ENCODE measurements around the gene HDAC2. TPM values are rescaled to one million over a fixed set of nuclear protein-coding genes. Genes with fewer than 3 reads are reported as not detected.
"Not testable (repeated sequence)": the region's sequence is repeated elsewhere in the genome, so short reads cannot be mapped to it uniquely, and the experiment has no call there.

The HDAC2 gene
- 109 TPM for total RNA-seq

DNA sequence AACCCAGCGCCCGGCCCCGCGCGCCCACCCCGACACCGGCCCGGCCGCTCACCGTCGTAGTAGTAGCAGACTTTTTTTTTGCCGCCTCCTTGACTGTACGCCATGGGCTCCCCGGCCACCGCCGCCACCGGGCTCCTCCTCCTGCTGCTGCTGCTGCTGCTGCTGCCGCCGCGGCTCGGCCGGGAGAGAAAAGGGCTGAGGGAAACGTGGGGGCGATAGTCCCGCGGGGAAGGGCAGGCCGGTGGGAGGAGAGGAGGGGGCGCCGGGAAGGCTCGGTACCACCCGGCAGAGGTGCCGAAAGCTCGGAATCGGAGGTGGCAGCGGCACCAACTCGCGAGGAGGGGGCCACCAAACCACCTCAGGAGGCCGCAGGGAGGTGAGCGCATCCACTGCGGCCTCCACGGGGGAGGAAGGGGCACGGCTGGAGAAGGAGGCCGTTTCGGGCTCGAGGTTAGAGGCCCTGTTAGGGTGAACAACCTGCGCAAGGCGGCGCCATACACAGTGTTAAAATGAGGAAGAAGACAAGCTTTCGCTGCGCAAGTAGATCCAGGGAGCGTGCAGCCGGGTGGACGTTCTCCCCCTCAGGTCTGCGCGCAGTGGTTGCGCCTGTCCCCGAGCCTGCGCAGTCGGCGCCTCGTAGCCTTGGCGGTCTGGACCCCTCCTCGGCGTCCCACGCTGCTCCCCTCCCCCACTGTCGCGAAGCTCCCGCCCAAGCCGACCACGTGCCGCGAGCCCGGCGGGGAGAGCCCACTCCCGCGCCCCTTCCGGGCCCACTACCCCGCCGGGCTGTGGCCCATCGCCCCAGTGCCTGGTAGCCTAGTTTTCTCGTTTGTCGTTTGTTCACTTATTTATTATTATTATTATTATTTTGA is at the start of gene HDAC2:
TSS of gene HDAC2 (minus strand) at position 344 of the 872 bp plus-strand sequence. CDS start at position 104, 240 bp downstream.
- peak; percentile 94 for DNase-seq

DNA sequence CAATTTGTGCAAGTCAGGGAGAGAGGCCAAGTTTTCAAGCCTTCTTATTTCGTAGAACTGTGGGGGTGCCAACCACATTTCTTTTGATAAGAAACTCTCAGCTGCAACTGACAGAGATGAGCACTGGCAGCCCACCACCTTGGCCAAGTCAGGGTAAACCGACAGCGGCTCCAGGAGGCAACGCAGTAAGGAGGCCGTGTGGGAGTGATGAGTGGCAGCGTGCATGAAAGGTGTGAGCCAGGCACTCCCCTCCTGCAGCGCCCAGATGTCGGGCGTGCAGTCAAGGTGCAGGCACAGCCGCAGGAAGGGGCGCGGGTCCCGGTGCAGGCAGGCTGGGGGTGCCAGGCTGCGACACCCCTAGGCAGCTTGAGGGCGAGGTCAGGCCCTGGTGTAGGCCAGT is 49.2 kb upstream of the HDAC2 start:
- no peak for DNase-seq

DNA sequence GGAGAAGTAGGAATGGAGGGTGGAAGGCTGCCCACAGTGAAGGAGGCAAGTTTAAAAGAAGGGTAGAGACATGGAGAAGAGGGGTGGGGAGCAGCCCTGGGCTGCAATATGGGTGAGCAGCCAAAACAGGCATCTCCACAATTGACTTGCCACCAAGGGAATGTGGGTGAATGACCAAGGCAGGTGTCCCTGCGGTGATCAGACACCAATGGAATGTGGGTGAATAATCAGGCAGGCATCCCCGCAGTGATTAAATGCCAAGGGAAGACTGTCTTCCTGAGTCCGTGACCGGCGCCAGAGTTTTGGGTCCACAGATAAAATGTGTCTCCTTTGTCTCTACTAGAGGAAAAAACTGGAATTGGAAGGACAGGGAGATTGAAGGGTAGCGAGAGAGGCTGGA is 46.2 kb upstream of the HDAC2 start:
- peak; percentile 17 for DNase-seq

DNA sequence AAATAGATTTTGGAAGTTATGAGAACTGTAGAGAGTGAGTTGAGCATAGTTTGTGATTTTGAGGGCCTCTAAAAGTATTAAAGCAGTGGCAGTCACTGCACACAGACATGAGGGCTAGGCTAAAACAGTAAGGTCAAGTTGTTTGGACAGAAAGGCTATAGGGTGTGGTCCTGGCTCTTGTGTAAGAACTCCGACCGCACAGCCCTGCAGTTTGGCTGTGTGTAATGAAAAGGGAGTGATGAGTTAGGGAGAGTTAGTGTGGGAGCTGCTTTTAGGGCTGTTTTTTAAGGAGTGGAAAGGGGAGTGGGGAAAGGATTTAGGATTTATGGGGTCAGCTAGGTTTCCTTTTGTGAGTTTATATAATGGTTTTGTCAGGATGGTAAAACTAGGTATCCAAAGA is 43.2 kb upstream of the HDAC2 start:
- not testable (repeated sequence) for DNase-seq

DNA sequence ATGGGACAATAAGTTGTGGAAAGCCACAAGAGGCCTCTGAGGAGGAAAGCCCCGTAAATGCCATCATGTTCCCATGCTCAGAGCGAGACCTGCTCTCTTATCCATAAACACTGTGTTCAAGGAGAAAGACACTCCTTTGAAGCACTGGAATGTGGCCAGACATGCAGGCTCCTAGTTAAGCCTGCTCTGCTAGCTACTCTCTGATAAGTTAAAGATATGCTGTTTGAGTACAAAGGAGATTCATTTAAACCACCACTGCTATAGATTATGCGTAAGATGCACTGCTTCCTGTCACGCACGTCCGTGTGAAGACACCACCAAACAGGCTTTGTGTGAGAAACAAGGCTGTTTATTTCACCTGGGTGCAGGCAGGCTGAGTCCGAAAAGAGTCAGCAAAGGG is 40.5 kb upstream of the HDAC2 start:
- DNase-seq = not testable (repeated sequence)

DNA sequence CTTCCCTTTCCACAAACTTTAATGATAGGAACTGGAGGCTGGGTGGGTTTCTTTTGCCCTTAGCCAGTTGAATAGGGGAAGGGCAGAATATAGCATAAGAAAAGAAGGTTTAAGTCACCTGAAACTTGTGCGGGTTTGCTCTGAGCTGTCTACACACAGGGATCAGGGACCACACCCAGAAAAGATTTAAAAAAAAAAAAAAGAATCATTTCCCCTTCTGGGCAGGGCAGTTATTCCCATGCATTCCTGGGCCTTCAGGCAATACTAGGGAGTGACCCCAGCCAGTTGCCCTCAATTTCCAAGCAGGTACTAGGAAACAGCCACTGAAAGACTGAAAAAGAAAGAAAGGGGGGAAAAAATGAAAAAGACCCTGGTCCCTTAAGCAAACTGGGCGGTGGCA is 39.6 kb upstream of the HDAC2 start:
- no peak for DNase-seq

DNA sequence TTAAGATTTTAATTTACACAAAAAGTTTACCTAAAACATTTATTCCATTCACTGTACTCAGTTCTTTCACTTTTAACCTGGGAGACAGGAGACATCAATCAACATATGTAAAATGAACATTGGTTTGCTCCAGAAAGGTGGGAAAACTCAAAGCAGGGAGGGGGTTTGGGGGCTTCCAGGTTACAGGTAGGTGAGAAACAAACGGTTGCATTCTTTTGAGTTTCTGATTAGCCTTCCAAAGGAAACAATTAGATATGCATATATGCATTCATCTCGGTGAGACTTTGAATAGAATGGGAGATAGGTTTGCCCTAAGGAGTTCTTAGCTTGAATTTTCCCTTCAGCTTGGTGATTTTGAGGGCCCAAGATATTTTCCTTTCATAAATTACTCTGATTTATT is 38.2 kb upstream of the HDAC2 start:
- DNase-seq = no peak

DNA sequence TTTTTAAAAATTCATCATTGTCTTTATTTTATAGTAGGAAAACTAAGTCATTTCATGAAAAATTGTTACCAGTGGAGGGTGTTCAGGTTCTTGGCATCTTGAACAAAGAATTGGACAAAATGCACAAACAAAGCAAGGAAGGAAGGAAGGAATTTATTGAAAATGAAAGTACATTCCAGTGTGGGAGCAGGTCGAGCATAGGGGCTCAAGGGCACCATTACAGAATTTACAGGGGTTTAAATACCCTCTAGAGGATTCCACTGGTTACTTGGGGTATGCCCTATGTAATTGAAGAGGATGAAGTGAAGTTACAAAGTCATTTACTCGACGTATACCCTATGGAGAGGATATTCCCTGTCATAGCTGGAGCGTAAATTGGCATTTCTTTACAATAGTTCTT is 37.4 kb upstream of the HDAC2 start:
- no peak for DNase-seq

DNA sequence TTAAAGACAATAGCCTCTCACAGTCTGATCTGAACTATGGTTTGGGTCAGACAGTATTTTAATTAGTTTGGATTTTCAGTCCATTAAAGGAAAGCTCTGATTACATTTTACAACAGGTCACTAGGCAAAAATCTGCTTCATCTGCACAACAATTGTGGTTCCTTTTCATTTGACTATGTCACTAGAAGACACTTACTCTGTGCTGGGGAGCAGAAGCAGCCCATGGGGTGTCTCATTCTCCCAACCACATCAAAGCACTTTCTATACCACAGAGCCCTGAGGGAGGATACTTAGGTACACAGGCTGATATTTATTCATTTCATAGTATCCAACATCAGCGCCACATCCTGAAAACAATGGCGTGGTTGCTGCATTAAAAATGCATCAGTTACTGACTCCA is 36.6 kb upstream of the HDAC2 start:
- DNase-seq = no peak

DNA sequence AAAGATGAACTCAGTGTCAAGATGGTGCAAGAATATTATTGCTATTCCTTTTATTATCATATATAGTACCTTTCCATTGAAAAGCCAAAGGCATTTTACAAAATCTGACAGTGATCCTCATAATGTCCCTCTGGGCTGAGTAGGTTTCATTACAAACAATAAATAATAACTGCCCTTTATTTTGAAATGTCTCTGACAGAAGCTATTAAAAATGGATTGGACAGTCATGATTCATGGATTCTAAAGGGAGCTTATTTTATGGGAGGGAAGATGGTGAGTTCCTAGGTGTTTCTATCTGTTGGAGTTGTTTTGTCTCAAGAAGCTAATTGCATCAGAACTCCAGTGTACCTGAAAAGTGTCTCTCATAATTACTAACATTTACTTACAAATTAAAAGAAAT is 30.4 kb upstream of the HDAC2 start:
- DNase-seq = no peak

DNA sequence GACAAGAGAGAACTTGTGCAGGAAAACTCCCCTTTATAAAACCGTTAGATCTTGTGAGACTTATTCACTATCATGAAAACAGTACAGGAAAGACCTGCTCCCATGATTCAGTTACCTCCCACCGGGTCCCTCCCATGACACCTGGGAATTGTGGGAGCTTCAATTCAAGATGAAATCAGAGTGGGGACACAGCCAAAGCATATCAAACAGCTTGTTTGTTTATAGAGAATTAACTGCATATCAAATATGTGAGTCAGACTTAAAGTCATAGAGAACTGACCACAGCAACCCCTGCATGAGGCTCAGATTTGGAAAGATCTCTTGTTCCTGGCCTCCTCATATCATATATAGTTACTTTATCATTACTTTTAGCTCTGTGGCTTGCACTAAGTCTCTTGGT is 29.1 kb upstream of the HDAC2 start:
- DNase-seq = no peak

DNA sequence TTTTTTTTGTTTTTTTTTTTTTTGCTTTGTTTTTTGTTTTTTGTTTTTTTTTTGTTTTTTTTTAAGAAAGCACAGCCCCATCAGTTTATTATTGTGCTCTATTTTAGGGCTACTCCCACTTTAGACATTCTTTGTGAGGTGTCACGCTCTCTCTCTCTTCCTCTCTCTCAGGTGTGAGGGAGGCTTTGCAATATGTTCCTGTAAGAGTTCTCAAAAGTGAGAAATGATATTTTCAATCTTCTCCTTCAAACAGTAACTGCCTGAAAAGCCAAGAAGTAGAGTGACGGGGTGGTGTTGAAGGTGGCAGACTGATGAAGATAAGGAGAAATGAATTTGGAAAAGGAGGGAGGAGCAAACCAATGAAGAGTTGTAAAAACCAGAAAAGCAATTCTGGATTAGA is 28.3 kb upstream of the HDAC2 start:
- no peak for DNase-seq

DNA sequence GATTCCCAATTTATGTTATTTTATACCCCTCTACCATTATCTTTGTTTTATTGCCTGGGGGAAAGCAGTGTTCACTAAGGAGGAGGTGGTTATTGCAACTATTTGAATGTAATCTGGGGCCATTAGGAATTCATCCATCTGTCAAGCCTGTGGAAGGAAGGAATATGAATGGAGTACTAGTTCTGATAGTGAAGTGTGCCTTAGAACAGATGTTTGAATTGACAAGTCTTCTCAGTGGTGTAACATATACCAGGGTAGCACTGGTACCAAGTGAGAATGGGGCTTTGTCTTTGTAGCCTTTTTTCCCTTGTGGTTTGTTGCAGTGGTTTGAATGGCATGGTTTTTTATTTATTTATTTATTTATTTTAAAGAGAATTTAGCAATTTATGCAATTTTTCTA is 27.9 kb upstream of the HDAC2 start:
- DNase-seq = no peak

DNA sequence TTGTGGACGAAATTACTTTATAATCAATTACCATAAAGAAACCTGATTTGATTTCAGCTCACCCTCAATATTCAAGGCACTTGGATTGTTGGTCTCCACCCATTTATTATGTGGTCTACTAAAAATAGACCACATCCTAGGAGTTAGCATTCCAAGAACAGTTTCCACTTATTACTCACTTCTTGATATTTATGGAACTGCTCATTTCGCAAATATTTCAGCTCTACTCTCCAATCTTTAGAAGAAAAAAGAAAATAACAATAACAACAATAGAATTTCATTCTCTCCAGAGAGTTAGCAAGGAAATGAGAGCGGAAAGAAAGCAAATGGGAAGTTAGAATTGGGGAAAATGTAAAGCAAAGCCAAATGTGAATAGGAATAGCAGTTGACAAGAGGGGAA is 26.2 kb upstream of the HDAC2 start:
- DNase-seq = peak; percentile 34

DNA sequence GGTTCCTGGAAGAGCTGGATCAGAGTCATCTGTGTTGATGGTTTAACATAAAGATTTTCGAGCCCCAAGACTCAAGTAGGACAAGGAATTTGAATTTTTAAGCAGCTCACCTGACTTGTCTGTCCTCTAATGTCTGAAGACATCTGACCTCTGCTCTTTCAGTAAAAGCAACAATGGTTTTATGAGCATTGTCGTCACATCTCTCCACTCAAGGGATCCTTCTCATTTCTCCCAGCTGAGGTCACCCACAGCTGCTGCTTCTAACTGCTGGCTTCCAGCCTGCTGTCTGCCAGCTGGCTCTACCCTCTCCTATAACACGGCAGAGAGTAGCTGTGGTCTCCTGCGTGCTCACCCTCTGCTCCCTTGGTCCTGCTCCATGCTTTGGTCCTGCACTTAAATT is 24.7 kb upstream of the HDAC2 start:
- DNase-seq = peak; percentile 95

DNA sequence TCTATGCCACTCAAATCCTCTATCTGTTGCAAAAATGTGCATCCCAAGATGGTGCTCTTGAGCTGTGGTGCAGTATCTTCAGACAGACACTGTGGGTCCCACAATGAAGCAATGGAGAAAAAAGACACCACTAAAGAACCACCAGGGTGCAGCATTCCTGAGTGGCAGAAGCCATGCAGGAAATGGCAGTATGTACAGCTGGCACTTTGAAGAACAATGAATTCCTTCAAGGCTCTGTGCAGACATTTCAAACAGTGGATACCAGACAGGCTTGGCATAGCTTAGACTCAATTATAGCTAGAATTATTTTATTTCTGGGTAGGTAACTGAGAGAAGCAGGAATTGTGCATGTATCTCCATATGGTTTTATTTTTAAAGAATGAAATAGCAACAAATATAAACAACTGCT is 24.0 kb upstream of the HDAC2 start:
- DNase-seq = peak; percentile 87

DNA sequence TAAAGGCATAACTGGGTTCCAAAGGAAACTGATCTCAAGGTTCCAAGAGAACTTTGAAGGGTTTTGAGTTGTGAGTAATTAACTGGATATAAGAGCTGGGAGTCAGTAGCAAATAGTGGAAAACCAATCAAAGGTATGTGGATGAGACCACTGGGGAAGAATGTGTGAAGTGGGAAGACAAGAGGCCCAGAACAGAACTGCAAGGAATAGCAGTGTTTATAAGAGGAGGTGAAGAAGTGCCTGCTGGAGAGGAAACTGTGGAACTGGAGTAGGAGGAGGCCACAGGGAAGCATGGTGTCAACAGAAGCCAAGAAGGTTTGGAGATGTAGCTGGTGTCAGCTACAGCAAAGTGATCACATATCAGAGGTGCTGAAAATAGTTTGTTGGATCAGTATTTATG is 18.7 kb upstream of the HDAC2 start:
- no peak for DNase-seq

DNA sequence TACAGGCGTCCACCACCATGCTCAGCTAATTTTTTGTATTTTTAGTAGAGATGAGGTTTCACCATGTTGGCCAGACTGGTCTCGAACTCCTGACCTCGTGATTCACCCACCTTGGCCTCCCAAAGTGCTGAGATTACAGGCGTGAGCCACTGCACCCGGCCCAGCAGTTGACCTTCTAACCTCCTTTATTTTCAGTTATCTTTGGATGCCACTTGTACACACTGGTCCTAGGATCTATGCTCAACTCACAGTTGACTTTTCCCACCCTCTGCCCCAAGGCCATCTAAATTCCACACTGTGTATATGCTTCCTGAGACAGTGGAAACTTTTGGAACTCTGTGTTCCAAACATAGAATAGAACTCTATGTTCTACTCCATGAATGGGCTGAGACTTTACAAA is 11.7 kb upstream of the HDAC2 start:
- DNase-seq = not testable (repeated sequence)

DNA sequence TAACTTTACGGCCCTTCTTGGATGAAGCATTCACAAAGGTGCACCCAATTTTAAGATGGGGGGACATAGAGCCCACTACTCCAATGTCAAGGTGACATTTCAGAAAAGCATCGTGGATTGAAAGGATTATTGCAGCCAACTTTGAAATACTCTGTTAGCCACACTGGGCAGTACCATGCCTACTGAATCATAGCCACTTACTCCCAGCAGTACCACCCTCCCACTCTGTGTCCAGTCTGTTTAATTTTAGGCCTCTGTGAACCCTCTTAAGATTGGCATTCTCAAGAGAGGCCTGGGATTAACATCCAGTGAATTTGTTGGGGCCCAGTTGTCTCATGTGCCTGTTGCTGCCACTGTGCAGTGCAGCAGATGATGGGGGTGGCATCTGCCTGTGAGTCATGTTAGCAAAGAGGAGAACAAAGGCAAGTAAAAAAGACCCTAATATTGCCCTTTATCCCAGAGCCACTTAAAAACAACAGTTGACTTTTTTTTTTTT is 11.2 kb upstream of the HDAC2 start:
- DNase-seq = no peak

DNA sequence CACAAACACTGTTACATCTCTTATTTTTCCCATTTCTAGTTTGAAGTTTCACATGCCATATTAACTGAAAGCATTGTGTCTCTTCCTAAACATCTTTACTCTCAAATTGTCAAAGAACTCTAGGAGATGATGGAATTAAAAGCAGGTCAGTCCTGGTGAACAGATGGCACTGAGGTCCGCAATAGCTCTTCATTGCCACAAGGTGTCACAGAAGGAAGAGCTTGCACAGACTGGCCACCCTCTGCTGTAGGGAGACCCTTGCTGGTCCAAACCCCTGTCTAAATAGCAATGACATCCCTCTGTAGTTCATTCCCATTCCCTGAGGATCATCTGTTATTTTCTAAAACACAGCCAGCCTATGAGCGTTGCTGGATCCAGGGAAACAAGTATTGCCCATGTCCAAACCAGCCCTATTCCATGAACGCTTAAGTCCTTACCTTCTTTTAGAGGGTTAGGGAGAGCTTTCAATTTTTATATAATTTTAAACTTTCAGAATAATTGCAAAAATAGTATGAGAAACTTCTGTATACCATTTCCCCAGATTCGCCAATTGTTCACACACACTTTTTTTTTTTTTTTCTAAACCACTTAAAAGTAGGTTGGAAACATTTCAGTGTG is 10.1 kb upstream of the HDAC2 start:
- DNase-seq = peak; percentile 48

DNA sequence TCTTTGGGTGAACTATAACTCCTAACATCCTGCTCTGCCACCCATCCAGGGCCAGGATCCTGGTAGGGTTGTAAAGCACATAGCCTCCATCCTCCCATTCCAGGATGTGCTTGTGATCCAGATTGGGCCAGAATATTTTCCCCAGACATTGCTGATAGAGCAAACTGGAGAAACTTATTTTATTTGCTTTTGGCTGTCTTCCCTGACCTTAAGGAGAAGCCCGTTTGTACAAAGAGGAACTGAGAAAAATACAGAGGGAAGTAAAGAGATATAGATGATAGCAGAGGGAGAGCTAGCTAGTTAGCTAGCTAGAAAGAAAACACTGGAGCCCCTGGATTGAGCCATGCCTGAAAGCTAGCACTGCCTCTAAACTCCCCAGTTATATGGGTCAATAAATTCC is 9.0 kb upstream of the HDAC2 start:
- DNase-seq = no peak

DNA sequence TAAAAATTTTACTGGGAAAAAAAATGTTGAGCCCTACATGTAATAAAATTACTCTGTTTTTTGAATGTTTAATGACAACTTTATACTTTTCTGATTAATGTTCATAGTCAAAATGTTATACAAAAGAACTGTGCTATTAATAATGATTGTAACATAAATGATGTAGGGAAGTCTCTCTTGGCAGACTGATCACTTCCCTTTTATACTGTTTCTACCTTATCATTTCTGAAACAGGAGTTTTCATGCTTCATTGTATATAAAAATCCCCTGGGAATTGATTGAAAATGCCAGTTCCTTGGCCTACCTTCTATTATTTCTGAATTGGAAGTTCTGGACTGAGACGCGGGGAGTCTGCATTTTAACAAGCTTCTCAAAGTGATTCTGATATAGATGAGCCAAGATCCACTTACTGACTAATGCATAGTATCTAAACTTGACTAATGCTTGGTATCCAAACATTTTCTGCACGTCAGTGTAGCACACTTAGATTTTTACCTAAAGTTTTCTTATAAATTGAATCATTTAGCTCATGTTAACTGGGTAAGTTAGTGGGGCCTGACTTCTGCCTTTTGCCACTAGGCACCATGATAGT is 7.2 kb upstream of the HDAC2 start:
- DNase-seq = no peak

DNA sequence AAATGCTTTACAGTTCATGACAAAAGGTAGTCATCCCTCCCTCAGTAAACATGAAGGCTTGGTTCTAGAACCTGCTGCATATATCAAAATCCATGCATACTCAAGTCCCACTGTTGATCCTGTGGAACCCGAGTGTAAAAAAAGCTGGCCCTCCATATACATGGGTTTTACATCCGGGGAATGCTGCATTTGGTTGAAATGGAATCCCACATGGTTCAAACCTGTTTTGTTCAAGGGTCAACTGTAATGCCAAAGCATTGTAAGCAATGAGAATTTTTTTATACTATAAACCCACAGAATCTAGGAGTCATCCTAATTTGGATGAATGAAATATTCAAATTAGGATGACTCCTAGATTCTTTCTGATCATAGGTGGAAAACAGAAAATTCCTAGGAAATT is 5.9 kb upstream of the HDAC2 start:
- DNase-seq = no peak

Measured in tongue (tissue), 2 donors.